Embryonic facial prominence (tissue), 1 donor: ENCODE data around the gene RPS6KC1.
A peak's percentile ranks its signal among the peaks of the same experiment; 100 is the strongest.
"Not testable (repeated sequence)": the region's sequence is repeated elsewhere in the genome, so short reads cannot be mapped to it uniquely, and the experiment has no call there.

Experiments used
- DNase-seq: peaks from one replicate; pipeline ENCODE4 v3.0.0-alpha.2; 2016; ENCODE audit errors: extremely low spot score

RPS6KC1 gene

DNA sequence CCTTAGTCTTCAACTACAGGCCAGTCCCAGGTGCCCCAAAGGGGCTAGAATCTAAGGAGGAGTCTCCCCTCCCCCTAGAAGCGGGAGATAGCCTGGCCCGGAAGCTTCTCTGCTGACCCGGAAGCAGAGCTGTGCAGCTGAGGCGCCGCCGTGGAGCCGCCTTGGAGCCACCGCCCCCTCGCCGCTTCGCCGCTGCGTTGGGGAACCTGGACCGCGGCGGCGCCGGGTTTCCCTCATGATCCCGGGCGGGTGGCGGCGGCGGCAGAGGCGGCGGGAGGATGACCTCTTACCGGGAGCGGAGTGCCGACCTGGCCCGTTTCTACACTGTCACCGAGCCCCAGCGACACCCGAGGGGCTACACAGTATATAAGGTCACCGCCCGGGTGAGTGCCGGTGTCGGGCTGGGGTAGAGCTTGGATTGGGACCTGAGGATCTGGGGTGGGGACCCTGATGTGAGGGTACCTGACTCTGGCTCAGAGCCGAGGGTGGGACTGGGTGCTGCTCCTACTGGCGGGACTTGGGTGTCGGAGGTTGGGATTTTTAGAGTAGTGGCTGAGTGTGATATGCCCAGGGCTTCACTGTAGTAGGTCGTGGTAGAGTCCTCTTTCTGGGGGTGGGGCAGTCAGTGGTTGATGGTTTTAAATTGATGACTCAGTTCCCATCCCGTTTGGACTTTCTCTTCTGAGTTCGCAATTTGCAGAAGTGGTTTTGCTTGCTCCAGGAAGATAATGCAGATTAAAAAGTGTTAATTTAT lies at the start of gene RPS6KC1:
TSS of gene RPS6KC1 (plus strand) at position 115 of the 754 bp plus-strand sequence. CDS start at position 279, 164 bp downstream.
- peak; percentile 62 for DNase-seq

- no peak for DNase-seq
These were observed 47.8 kb upstream of the RPS6KC1 start for GRCh38 chr1:213003256-213003655.

DNA sequence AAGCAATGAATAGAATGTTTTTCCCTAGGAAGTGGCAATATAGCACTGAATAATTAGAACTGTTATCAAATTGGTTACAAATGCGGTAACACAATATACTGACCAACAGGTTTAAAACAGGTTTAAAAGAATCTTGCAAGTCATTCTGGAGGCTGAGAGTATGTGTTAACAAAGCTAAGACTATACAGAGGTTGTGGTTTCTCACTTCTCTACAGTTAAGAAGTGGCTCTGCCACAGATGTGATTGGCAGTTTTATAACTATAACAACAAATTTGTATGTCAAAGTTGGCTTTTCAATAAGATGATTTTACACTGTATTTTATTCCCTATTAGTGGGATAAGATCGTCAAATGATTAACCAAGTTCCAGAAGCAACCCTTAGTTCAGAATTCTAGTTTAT lies 42.5 kb upstream of the RPS6KC1 start:
- no peak for DNase-seq

DNA sequence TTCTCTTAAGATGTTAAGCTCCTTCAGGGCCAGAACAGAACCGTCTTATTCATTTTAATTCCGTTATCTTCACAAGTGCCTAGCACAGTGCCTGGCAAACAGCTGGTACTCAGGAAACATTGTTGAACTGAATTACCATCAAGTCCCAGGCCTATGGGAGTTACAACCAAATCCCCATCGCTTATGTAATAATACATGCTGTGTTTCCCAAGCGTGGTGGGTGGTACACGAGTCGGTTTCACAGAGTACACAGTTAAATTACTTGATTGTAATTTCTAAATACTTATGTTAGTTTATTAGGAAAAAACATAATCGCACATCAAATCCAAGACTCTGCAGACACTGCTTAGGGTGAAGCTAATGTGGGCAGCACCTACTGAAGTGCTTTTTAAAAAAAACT lies 36.4 kb upstream of the RPS6KC1 start:
- no peak for DNase-seq

GRCh38 chr1:213015099-213016050 lies 35.7 kb upstream of the RPS6KC1 start, which contains the start of gene ANGEL2:
ANGEL2 (minus strand) TSS chr1:213015867; CDS start chr1:213015671, 196 bp downstream.
- DNase-seq, result peak; percentile 93

GRCh38 chr1:213017447-213018273 lies 33.4 kb upstream of the RPS6KC1 start:
- no peak for DNase-seq

DNA sequence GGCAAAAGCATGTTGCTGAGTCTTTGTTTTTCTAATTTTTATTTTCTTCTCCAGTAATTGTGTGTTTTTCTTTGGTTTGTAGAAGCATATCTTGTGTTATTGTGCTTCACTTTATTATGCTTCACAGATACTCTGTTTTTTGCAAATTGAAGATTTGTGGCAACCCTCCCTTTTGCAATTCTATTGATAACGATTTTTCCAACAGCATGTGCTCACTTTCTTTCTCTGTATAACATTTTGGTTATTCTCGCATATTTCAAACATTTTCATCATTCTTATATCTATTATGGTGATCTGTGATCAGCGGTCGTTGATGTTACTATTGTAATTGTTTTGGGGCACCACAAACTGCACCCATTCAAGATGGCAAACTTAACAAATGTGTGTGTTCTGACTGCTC lies 31.6 kb upstream of the RPS6KC1 start:
- no peak for DNase-seq

- DNase-seq, result no peak
These were observed 31.0 kb upstream of the RPS6KC1 start for GRCh38 chr1:213020016-213020415.

GRCh38 chr1:213027024-213027423 lies 24.0 kb upstream of the RPS6KC1 start:
- not testable (repeated sequence) for DNase-seq

DNA sequence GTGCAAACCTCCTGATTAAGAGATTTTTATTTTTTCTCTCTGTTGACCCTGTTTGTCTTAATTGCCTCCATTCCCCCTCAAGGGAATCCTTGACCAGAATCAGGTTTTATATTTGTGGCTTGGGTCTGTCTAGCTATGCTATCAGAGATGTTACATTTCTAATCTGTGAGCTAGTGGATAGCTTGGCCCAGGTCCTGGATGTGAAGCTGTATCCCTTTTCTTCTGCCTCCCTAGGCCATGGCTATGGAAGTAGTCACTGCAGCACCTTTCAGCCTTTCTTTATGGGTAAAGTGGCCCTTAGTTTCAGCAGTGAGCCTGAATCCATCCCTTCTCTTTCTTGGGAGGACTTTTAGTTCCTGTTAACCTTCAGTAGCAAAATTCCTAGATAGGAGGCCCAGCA lies 18.4 kb upstream of the RPS6KC1 start:
- DNase-seq, result no peak

DNA sequence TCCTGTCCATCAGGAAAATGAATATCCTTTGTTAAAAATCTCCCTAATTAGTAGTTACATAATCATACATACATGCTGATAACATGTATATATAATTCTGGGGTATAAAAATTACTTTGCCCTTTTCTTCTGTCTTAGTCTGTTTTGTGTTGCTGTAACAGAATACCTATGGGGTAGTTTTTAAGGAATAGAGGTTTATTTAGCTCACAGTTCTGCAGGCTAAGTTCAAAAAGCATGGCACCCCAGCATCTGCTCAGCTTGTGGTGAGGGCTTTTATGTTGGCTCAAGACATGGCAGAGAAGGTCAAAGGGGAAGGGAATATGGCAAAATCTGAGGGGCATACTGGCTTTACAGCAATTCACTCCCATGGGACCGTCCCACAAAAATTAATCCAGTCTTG lies 16.3 kb upstream of the RPS6KC1 start:
- no peak for DNase-seq

DNA sequence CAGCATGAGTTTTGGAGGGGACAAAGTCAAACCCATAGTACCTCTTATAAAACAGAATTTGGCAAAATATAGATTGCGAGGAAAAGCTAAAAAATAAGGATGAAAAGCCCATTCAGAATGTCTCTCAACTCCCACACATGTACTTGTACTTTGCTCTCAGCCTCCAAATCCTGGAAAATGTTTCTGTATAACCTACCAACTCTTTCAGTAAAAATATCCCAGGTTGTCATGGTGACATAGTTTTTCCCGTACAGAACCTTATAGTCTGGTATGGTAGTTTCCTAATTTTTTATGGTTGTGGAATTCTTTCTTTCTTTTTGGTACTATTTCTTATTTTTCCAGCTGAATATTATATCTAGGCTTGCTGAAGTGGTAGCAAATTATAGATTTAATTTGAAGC lies 15.5 kb upstream of the RPS6KC1 start:
- DNase-seq, result no peak

- no peak for DNase-seq
These were observed 9.6 kb upstream of the RPS6KC1 start for GRCh38 chr1:213041443-213041842.

DNA sequence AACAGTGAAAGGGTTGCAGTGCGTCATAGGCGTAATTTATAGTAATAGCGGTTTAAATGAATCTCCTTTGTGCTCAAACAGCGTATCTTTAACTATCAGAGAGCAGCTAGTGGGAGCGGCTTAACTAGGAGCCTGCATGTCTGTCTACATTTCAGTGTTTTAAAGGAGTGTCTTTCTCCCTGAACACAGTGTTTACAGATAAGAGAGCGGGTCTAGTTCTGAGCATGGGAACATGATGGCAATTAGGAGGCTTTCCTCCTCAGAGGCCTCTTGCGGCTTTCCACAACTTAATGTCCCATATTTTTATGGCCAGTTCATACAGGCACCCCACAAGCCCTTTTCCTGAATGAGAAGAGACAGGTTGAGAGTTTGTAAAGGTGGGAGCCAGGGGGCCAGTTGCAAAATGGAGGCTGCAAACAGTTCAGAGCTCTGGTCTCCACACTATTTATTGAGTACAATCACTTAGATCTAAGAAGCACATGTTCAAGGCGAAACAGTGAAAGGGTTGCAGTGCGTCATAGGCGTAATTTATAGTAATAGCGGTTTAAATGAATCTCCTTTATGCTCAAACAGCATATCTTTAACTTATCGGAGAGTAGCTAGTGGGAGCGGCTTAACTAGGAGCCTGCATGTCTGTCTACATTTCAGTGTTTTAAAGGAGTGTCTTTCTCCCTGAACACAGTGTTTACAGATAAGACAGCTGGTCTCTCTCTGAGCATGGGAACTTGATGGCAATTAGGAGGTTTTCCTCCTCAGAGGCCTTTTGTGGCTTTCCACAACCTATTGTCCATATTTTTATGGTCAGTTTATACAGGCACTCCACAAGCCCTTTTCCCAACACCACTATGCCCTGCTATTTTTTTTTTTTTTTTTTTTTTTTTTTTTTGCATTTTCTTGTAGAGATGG lies 5.5 kb upstream of the RPS6KC1 start:
- not testable (repeated sequence) for DNase-seq

DNA sequence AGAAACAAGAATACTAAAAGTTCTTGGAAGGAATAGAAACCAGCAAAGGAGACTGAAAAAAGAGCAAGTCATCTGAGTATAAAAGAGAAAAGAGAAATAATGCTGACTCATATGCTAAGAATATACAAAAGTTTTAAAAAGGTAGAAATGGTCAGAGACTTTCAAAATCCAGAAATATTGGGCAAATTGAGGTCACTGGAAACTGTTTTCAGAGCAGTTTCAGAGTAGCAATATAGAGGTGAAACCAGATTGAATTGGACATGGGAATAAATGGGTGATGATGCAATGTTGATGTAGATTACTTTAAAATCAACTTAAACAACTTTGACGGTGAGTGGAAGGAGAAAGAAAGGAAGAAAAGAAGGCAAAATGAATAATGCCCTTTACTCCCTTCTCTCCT lies 1.8 kb upstream of the RPS6KC1 start:
- DNase-seq, result no peak

GRCh38 chr1:213050745-213051126 lies 305 bp upstream of the RPS6KC1 start:
- no peak for DNase-seq

DNA sequence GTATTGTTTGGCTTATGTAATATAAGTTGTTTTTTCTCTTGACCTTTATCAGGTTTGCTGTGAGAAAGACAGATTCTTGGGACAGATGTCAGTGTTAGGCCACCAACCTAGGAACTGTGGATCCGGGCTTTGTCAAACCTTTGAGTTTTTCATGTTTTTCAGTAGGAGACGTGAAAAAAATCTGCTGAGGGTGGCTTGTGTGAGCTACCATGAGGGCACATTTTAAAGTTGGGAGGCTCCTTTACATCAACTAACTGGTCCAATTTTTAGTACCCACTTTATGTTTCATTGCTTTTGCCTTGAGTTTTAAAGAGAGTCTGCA lies 801 bp downstream of the RPS6KC1 start:
- DNase-seq, result no peak

GRCh38 chr1:213053455-213053854 lies 2.4 kb downstream of the RPS6KC1 start:
- no peak for DNase-seq

GRCh38 chr1:213054142-213054541 lies 3.1 kb downstream of the RPS6KC1 start:
- DNase-seq, result no peak

DNA sequence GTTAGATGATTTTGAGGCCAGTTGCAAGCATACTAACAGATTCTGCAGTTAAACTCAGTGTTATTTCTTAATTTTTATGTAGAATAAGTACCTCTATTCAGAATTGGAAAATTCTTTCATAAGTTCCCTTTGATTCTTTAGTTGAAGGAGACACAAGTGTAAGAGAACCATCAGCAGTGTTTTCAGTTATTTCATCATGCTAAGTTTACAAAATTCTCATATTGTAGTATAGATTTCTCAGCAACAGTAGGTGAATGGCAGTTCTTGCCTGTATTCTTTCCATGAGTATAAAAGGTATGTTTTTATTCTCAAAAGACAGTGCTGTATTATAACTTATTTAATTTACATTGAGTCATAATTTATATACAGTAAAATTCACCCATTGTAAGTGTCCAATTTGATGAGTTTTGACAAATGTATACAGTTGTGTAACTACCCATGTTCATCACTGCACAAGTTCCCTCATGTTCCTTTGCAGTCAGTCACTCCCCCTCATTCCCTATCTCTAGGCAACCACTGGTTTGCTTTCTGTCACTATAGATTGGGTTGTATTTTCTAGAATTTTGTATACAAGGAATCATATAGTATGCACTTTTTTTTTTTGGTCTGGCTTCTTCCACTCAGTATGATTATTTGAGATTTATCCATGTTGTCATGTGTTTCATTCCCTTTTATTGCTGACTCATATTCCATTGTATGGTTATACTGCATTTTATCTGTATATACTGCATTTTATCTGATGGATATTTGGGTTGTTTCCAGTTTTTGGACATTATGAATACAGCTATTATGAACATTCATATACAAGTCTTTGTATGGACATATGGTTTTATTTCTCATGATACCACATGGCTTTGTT lies 3.9 kb downstream of the RPS6KC1 start:
- DNase-seq, result no peak
